Measurements from ENCODE around the gene MAFF. TPM values are rescaled to one million over a fixed set of nuclear protein-coding genes. Genes with fewer than 3 reads are reported as not detected.

MAFF gene
- total and polyA plus RNA-seq, 2 donors = 3.4 to 13.0 TPM

DNA sequence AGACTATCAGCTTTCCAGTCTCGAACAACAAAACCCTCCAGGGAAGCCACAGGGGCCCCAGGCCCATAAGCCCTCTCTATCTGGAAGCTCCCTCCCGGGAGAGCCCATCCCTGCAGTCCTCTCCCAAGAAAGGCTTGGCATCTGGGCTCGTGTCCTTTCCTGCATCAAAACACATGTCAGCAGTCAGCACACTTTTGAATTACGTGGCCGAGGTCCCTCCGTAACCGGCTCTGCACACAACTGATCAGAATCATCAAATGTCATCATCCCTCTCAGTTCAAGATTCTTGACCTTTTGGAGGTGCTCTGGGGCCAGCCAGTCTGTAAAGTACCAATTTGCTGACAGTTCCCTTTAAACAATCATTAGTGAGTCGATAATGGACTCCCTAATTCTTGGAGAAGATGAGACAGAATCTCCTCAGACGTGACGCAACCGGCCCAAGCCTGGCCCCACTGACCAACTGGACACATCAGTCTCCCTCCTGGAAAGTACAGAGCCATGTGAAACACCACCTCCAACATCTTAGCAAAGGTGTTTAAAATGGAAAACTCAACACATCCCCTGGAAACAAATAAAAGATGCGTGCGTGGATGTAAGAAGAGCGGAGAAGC lies 33.6 kb downstream of the MAFF start:
- no peak overlapping the region for H3K4me3 ChIP-seq (ENCODE audit: low read length in 2 of 2)
- H3K27me3 ChIP-seq (ENCODE audit: control insufficient read depth in 2 of 2, insufficient read depth in 1 of 2, low read length in 1 of 2) = no peaks in the 10 kb centered on the region
- H3K4me1 ChIP-seq (ENCODE audit: control insufficient read depth in 2 of 2, insufficient read depth in 2 of 2, low read length in 2 of 2) = peaks cover 0 to 6% of the 10 kb centered on the region in 2 donors
- peaks cover 12 to 18% of the 10 kb centered on the region in 2 donors for H3K36me3 ChIP-seq (ENCODE audit: control insufficient read depth in 2 of 2, insufficient read depth in 2 of 2, low read length in 1 of 2)
- no peak for DNase-seq (ENCODE audit: low read depth in 6 of 9, low spot score in 9 of 9)
- no peaks in the 10 kb centered on the region for H3K9me3 ChIP-seq (ENCODE audit: control insufficient read depth in 2 of 2, insufficient read depth in 1 of 2, low read length in 1 of 2)
- no peak overlapping the region for H3K27ac ChIP-seq (ENCODE audit: low read depth in 1 of 2, low read length in 1 of 2)
- 97% methylated on average over 14 of the region's 14 CpGs for WGBS

DNA sequence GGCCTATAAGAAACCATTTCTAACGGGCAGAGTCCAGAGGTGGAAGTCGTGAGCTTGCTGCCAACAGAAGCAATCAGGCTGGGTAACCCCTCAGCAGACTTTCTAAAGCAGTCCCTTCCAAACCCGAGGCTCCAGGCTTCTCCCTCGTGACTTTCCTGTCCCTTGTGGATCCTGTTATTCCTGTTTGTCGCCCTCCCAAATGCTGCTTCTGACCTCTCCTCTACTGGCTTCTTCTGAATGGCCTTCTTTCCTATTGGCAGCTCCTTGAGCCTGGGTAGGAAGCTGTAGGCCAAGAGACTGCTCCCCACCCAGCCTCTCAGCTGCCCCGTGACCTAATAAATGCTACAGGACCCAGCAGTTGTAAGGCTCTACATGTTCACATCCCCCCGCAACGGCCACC lies 35.0 kb downstream of the MAFF start:
- no peaks in the 10 kb centered on the region for H3K9me3 ChIP-seq (ENCODE audit: control insufficient read depth in 2 of 2, insufficient read depth in 1 of 2, low read length in 1 of 2)
- H3K4me1 ChIP-seq (ENCODE audit: control insufficient read depth in 2 of 2, insufficient read depth in 2 of 2, low read length in 2 of 2) = no peaks in the 10 kb centered on the region
- no peak overlapping the region for H3K4me3 ChIP-seq (ENCODE audit: low read length in 2 of 2)
- no peak overlapping the region for H3K27ac ChIP-seq (ENCODE audit: low read depth in 1 of 2, low read length in 1 of 2)
- H3K36me3 ChIP-seq (ENCODE audit: control insufficient read depth in 2 of 2, insufficient read depth in 2 of 2, low read length in 1 of 2) = peaks cover 3 to 18% of the 10 kb centered on the region in 2 donors
- no peak for DNase-seq (ENCODE audit: low read depth in 6 of 9, low spot score in 9 of 9)
- no peaks in the 10 kb centered on the region for H3K27me3 ChIP-seq (ENCODE audit: control insufficient read depth in 2 of 2, insufficient read depth in 1 of 2, low read length in 1 of 2)
- 96% methylated on average over 8 of the region's 8 CpGs for WGBS

- Histone ChIP-seq H3K4me1 (ENCODE audit: control insufficient read depth in 2 of 2, insufficient read depth in 2 of 2, low read length in 2 of 2) (no peaks in the 10 kb centered on the region), H3K36me3 (ENCODE audit: control insufficient read depth in 2 of 2, insufficient read depth in 2 of 2, low read length in 1 of 2) (peaks cover 0 to 14% of the 10 kb centered on the region in 2 donors), H3K9me3 (ENCODE audit: control insufficient read depth in 2 of 2, insufficient read depth in 1 of 2, low read length in 1 of 2) (no peaks in the 10 kb centered on the region), H3K27me3 (ENCODE audit: control insufficient read depth in 2 of 2, insufficient read depth in 1 of 2, low read length in 1 of 2) (no peaks in the 10 kb centered on the region), H3K4me3 (ENCODE audit: low read length in 2 of 2) (no peak overlapping the region), H3K27ac (ENCODE audit: low read depth in 1 of 2, low read length in 1 of 2) (no peak overlapping the region)
- no peak for DNase-seq (ENCODE audit: low read depth in 6 of 9, low spot score in 9 of 9)
- WGBS = 97% methylated on average over 9 of the region's 9 CpGs
Observed at GRCh38 chr22:38238519-38239071, 36.8 kb downstream of the MAFF start.

GRCh38 chr22:38239101-38239761 lies 37.4 kb downstream of the MAFF start:
- H3K9me3 ChIP-seq (ENCODE audit: control insufficient read depth in 2 of 2, insufficient read depth in 1 of 2, low read length in 1 of 2) = no peaks in the 10 kb centered on the region
- H3K4me3 ChIP-seq (ENCODE audit: low read length in 2 of 2) = no peak overlapping the region
- 90% methylated on average over 14 of the region's 14 CpGs for WGBS
- peaks cover 0 to 14% of the 10 kb centered on the region in 2 donors for H3K36me3 ChIP-seq (ENCODE audit: control insufficient read depth in 2 of 2, insufficient read depth in 2 of 2, low read length in 1 of 2)
- H3K27me3 ChIP-seq (ENCODE audit: control insufficient read depth in 2 of 2, insufficient read depth in 1 of 2, low read length in 1 of 2) = no peaks in the 10 kb centered on the region
- H3K27ac ChIP-seq (ENCODE audit: low read depth in 1 of 2, low read length in 1 of 2) = no peak overlapping the region
- no peaks in the 10 kb centered on the region for H3K4me1 ChIP-seq (ENCODE audit: control insufficient read depth in 2 of 2, insufficient read depth in 2 of 2, low read length in 2 of 2)
- DNase-seq (ENCODE audit: low read depth in 6 of 9, low spot score in 9 of 9) = no peak

- Histone ChIP-seq H3K36me3 (ENCODE audit: control insufficient read depth in 2 of 2, insufficient read depth in 2 of 2, low read length in 1 of 2) (peaks cover 4 to 9% of the 10 kb centered on the region in 2 donors), H3K9me3 (ENCODE audit: control insufficient read depth in 2 of 2, insufficient read depth in 1 of 2, low read length in 1 of 2) (no peaks in the 10 kb centered on the region), H3K4me1 (ENCODE audit: control insufficient read depth in 2 of 2, insufficient read depth in 2 of 2, low read length in 2 of 2) (no peaks in the 10 kb centered on the region), H3K4me3 (ENCODE audit: low read length in 2 of 2) (no peak overlapping the region), H3K27ac (ENCODE audit: low read depth in 1 of 2, low read length in 1 of 2) (no peak overlapping the region), H3K27me3 (ENCODE audit: control insufficient read depth in 2 of 2, insufficient read depth in 1 of 2, low read length in 1 of 2) (no peaks in the 10 kb centered on the region)
- no peak for DNase-seq (ENCODE audit: low read depth in 6 of 9, low spot score in 9 of 9)
- 93% methylated on average over 6 of the region's 6 CpGs for WGBS
Observed at GRCh38 chr22:38240734-38241252, 39.0 kb downstream of the MAFF start.

GRCh38 chr22:38243007-38243765 lies 41.4 kb downstream of the MAFF start:
- 93% methylated on average over 20 of the region's 20 CpGs for WGBS
- Histone ChIP-seq H3K27ac (ENCODE audit: low read depth in 1 of 2, low read length in 1 of 2) (no peak overlapping the region), H3K27me3 (ENCODE audit: control insufficient read depth in 2 of 2, insufficient read depth in 1 of 2, low read length in 1 of 2) (no peaks in the 10 kb centered on the region), H3K4me1 (ENCODE audit: control insufficient read depth in 2 of 2, insufficient read depth in 2 of 2, low read length in 2 of 2) (peaks cover 0 to 2% of the 10 kb centered on the region in 2 donors), H3K9me3 (ENCODE audit: control insufficient read depth in 2 of 2, insufficient read depth in 1 of 2, low read length in 1 of 2) (no peaks in the 10 kb centered on the region), H3K36me3 (ENCODE audit: control insufficient read depth in 2 of 2, insufficient read depth in 2 of 2, low read length in 1 of 2) (peaks cover 12 to 13% of the 10 kb centered on the region in 2 donors), H3K4me3 (ENCODE audit: low read length in 2 of 2) (no peak overlapping the region)
- no peak for DNase-seq (ENCODE audit: low read depth in 6 of 9, low spot score in 9 of 9)

DNA sequence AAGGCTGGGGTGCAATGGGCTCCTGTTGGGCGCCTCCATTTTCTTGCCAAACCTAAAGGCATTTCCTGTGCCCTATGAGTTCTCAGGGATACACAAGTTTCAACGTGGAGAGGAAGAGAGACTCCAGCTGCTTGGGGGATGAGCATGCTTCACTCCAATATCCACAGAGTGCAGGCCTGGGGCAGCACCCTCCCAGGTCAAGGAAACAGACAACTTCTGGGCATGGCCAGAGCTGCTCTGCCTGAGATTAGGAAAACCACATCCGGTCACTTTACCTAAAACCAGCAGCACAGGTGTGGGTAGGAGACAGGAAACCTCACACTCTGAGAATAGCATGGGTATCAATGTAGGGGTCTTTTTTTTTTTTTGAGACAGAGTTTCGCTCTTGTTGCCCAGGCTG lies 42.3 kb downstream of the MAFF start:
- H3K9me3 ChIP-seq (ENCODE audit: control insufficient read depth in 2 of 2, insufficient read depth in 1 of 2, low read length in 1 of 2) = peaks cover 0 to 3% of the 10 kb centered on the region in 2 donors
- H3K27me3 ChIP-seq (ENCODE audit: control insufficient read depth in 2 of 2, insufficient read depth in 1 of 2, low read length in 1 of 2) = no peaks in the 10 kb centered on the region
- peaks cover 0 to 2% of the 10 kb centered on the region in 2 donors for H3K4me1 ChIP-seq (ENCODE audit: control insufficient read depth in 2 of 2, insufficient read depth in 2 of 2, low read length in 2 of 2)
- WGBS = 77% methylated on average over 4 of the region's 4 CpGs
- H3K27ac ChIP-seq (ENCODE audit: low read depth in 1 of 2, low read length in 1 of 2) = no peak overlapping the region
- H3K36me3 ChIP-seq (ENCODE audit: control insufficient read depth in 2 of 2, insufficient read depth in 2 of 2, low read length in 1 of 2) = peaks cover 12 to 13% of the 10 kb centered on the region in 2 donors
- H3K4me3 ChIP-seq (ENCODE audit: low read length in 2 of 2) = no peak overlapping the region
- no peak for DNase-seq (ENCODE audit: low read depth in 6 of 9, low spot score in 9 of 9)

DNA sequence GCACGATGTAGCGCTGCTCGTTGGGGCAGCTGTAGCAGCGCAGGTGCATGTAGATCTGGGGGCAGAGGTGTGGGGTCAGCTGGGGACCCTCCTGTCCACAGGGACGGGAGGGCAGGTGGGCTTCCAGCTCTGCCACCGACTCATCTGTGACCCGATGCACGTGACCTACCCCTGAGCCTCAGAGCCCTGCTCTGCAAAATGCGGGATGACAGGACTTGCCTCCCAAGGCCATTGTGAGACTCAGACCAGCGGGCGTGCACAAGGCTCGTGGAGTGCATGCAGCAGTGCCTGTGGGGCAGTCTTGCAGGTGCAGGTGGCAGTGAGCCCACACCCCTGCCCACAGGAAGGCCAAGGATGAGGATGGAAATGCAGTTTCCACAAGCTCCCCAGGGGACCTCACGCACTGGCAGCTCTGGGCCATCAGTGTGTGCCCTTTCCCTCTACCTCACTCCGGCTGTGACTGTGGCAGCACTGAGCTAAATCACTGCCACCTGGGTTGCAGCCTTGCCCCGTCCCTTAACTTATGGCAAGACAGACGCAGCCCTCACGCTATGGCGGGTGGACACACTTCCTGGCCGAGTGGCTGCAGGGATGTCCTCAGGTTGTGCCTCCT lies 44.4 kb downstream of the MAFF start:
- 96% methylated on average over 19 of the region's 19 CpGs for WGBS
- no peak overlapping the region for H3K4me3 ChIP-seq (ENCODE audit: low read length in 2 of 2)

More for the DNA sequence above, 44.4 kb downstream of the MAFF start:
- peaks cover 0 to 2% of the 10 kb centered on the region in 2 donors for H3K4me1 ChIP-seq (ENCODE audit: control insufficient read depth in 2 of 2, insufficient read depth in 2 of 2, low read length in 2 of 2)
- peaks cover 2 to 14% of the 10 kb centered on the region in 2 donors for H3K9me3 ChIP-seq (ENCODE audit: control insufficient read depth in 2 of 2, insufficient read depth in 1 of 2, low read length in 1 of 2)
- H3K27me3 ChIP-seq (ENCODE audit: control insufficient read depth in 2 of 2, insufficient read depth in 1 of 2, low read length in 1 of 2) = no peaks in the 10 kb centered on the region
- H3K27ac ChIP-seq (ENCODE audit: low read depth in 1 of 2, low read length in 1 of 2) = no peak overlapping the region
- H3K36me3 ChIP-seq (ENCODE audit: control insufficient read depth in 2 of 2, insufficient read depth in 2 of 2, low read length in 1 of 2) = peaks cover 9 to 13% of the 10 kb centered on the region in 2 donors
- no peak for DNase-seq (ENCODE audit: low read depth in 6 of 9, low spot score in 9 of 9)

All from thymus (tissue), 11 donors.